Neural cell (in vitro differentiated cells): ENCODE results near the gene TBL1XR1. TPM values are rescaled to one million over a fixed set of nuclear protein-coding genes. Genes with fewer than 3 reads are reported as not detected.

Source experiments
- H2AFZ ChIP-seq: fragments of 200-600, 300-800 bp; sonication (generic), shearing (Covaris generic); 2 replicates; pipeline ENCODE4 v1.6.0; 2014; ENCODE audit warnings: low read depth, mild to moderate bottlenecking, antibody characterized with exemption, low read length, moderate library complexity
- H3F3A ChIP-seq: fragments of 200-600 bp; shearing (Covaris generic); 2 replicates; pipeline ENCODE4 v1.6.1; 2016; ENCODE audit warnings: mild to moderate bottlenecking, moderate library complexity, mixed read lengths, antibody characterized with exemption, low read length; ENCODE audit not compliant: insufficient read depth, poor library complexity, severe bottlenecking
- H3K27ac ChIP-seq: fragments of 200-600, 300-800 bp; sonication (generic), shearing (Covaris generic); 2 replicates; pipeline ENCODE4 v1.5.1; 2014; ENCODE audit warnings: mild to moderate bottlenecking, low read length, moderate library complexity
- H3K27me3 ChIP-seq: fragments of 300-800, 200-600 bp; sonication (generic), shearing (Covaris generic); 2 replicates; pipeline ENCODE4 v1.6.0; 2014; ENCODE audit warnings: mild to moderate bottlenecking, low read depth, low read length, moderate library complexity; ENCODE audit not compliant: insufficient read depth
- H3K36me3 ChIP-seq: fragments of 300-800, 200-600 bp; sonication (generic), shearing (Covaris generic); 2 replicates; pipeline ENCODE4 v1.5.1; 2014; ENCODE audit warnings: mild to moderate bottlenecking, antibody characterized with exemption, low read length, moderate library complexity; ENCODE audit not compliant: insufficient read depth
- H3K4me2 ChIP-seq: fragments of 300-800, 200-600 bp; sonication (generic), shearing (Covaris generic); 2 replicates; pipeline ENCODE4 v1.6.0; 2014; ENCODE audit warnings: mild to moderate bottlenecking, low read length
- H3K4me3 ChIP-seq: fragments of 300-800, 200-600 bp; sonication (generic), shearing (Covaris generic); 2 replicates; pipeline ENCODE4 v1.5.1; 2014; ENCODE audit warnings: mild to moderate bottlenecking, low read length, moderate library complexity
- H3K79me2 ChIP-seq: fragments of 200-600 bp; shearing (Covaris generic); replicated peaks from 2 replicates; pipeline ENCODE4 v1.6.0; 2014; ENCODE audit warnings: mild to moderate bottlenecking, low read length, moderate library complexity; ENCODE audit not compliant: insufficient read depth
- H3K9ac ChIP-seq: fragments of 300-800, 200-600 bp; sonication (generic), shearing (Covaris generic); 2 replicates; pipeline ENCODE4 v1.6.1; 2016; ENCODE audit warnings: mild to moderate bottlenecking, low read length, mixed read lengths
- H3K9me2 ChIP-seq: fragments of 200-600 bp; shearing (Covaris generic); 2 replicates; pipeline ENCODE4 v1.6.1; 2016; ENCODE audit warnings: mild to moderate bottlenecking, low read length, mixed read lengths; ENCODE audit not compliant: insufficient read depth
- H3K9me3 ChIP-seq: fragments of 200-600, 300-800 bp; sonication (generic), shearing (Covaris generic); 2 replicates; pipeline ENCODE4 v1.6.1; 2016; ENCODE audit warnings: mild to moderate bottlenecking, mixed run types, low read length, moderate library complexity, mixed read lengths
- H4K20me1 ChIP-seq: fragments of 200-600 bp; shearing (Covaris generic); 2 replicates; pipeline ENCODE4 v1.6.1; 2016; ENCODE audit warnings: mild to moderate bottlenecking, mixed run types; ENCODE audit not compliant: insufficient read depth
- EP300 ChIP-seq: fragments of 450-650 bp; conservative IDR thresholded peaks from 2 replicates; pipeline ENCODE4 v1.6.1; 2014; ENCODE audit warnings: antibody characterized with exemption, mild to moderate bottlenecking, moderate library complexity; ENCODE audit not compliant: poor library complexity, severe bottlenecking
- EZH2 ChIP-seq: fragments of 200-600, 300-800 bp; shearing (Covaris generic), sonication (generic); IDR thresholded peaks from 2 replicates; pipeline ENCODE4 v1.6.1; 2014; ENCODE audit warnings: antibody characterized with exemption, low read length, borderline replicate concordance, mild to moderate bottlenecking; ENCODE audit not compliant: insufficient read depth, poor library complexity, severe bottlenecking
- MXI1 ChIP-seq: fragments of 450-650 bp; conservative IDR thresholded peaks from 2 replicates; pipeline ENCODE4 v1.6.1; 2014; ENCODE audit warnings: antibody characterized with exemption, mild to moderate bottlenecking; ENCODE audit not compliant: poor library complexity, severe bottlenecking
- POLR2AphosphoS5 ChIP-seq: IDR thresholded peaks from 2 replicates; pipeline ENCODE4 v1.6.1; 2012
- RAD21 ChIP-seq: fragments of 450-650 bp; conservative IDR thresholded peaks from 2 replicates; pipeline ENCODE4 v1.6.1; 2014; ENCODE audit warnings: antibody characterized with exemption, mild to moderate bottlenecking, moderate library complexity
- REST ChIP-seq: IDR thresholded peaks from 2 replicates; pipeline ENCODE4 v1.6.1; 2012; ENCODE audit warnings: borderline replicate concordance
- SMC3 ChIP-seq: fragments of 450-650 bp; conservative IDR thresholded peaks from 2 replicates; pipeline ENCODE4 v1.6.1; 2014; ENCODE audit warnings: antibody characterized with exemption, mild to moderate bottlenecking, moderate library complexity; ENCODE audit not compliant: poor library complexity
- TAF1 ChIP-seq: IDR thresholded peaks from 2 replicates; pipeline ENCODE4 v1.6.1; 2012; ENCODE audit warnings: low read depth
- polyA plus RNA-seq: library from polyadenylated mRNA; depleted of rRNA; stranded (reverse); fragments of >200 nt; gene quantifications from 2 replicates; pipeline ENCODE4 v1.2.3, GENCODE V29; 2014
- TF ChIP-seq, protein P1 (sequence below): fragments of 450-650 bp; IDR thresholded peaks from 2 replicates; pipeline ENCODE4 v1.5.1; 2014; ENCODE audit warnings: antibody characterized with exemption, mild to moderate bottlenecking, moderate library complexity; ENCODE audit not compliant: poor library complexity, severe bottlenecking

TBL1XR1 gene
- polyA plus RNA-seq, 1 donor from 2014 or later, result 96.3 TPM

DNA sequence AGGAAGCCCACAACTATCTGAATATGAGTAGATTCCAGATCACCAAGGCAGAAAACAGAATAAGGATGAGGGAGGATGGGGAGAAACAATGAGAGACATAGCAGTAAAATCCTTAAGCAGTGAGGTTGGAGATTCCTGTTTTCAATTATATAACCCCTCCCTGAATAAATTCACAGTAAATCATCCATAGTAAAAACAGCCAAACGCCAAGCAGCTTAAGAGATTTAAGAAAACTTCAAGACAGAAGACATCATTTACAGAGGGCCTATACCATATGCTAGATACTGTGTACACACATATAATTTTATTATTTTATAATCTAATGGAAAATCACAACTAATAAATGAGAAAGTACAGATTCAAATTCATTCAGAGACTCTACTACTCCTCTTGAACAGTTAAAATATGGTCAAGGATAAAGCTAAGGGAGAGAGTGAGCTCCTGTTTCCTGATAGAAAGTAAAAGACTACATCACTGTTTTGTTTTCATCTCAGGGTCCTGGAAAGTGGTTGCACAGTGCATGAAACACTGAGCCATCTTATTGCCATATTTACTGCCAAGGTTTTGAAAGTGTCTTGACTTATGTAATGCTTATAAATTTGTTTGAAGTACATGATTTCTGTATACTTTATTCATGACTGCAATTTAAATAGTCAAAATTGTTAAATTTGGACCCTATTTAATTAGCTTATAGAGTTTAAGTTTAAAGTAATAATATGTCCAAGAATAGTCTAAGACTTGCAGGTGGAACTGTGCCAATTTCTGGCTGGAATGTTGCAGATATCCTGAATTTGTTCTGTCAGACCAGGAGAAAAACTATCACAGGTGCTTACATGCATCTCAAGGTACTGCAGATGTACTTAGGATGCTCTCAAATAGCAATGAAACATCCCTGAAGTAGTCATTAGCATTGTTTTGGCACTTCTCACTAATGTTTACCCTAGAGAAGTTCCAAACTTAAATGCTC is 141.4 kb downstream of the TBL1XR1 start:
- no peaks in the 10 kb centered on the region for H3K9me2 ChIP-seq
- H3F3A ChIP-seq, result no peaks in the 10 kb centered on the region
- H3K27me3 ChIP-seq, result no peaks in the 10 kb centered on the region
- H3K4me2 ChIP-seq, result no peak overlapping the region
- H4K20me1 ChIP-seq, result no peaks in the 10 kb centered on the region
- H3K79me2 ChIP-seq, result peaks cover 18% of the 10 kb centered on the region
- H3K4me3 ChIP-seq, result no peak overlapping the region
- no peak overlapping the region for H3K9ac ChIP-seq
- H3K36me3 ChIP-seq, result no peaks in the 10 kb centered on the region
- TF ChIP-seq, protein P1, sequence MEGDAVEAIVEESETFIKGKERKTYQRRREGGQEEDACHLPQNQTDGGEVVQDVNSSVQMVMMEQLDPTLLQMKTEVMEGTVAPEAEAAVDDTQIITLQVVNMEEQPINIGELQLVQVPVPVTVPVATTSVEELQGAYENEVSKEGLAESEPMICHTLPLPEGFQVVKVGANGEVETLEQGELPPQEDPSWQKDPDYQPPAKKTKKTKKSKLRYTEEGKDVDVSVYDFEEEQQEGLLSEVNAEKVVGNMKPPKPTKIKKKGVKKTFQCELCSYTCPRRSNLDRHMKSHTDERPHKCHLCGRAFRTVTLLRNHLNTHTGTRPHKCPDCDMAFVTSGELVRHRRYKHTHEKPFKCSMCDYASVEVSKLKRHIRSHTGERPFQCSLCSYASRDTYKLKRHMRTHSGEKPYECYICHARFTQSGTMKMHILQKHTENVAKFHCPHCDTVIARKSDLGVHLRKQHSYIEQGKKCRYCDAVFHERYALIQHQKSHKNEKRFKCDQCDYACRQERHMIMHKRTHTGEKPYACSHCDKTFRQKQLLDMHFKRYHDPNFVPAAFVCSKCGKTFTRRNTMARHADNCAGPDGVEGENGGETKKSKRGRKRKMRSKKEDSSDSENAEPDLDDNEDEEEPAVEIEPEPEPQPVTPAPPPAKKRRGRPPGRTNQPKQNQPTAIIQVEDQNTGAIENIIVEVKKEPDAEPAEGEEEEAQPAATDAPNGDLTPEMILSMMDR, result no peak
- no peak for TF ChIP-seq REST
- H3K9me3 ChIP-seq, result no peaks in the 10 kb centered on the region
- no peak overlapping the region for H2AFZ ChIP-seq
- no peak overlapping the region for H3K27ac ChIP-seq

- Histone ChIP-seq H3K9me3 (no peaks in the 10 kb centered on the region), H3K4me2 (no peak overlapping the region), H3F3A (no peaks in the 10 kb centered on the region), H3K79me2 (peaks cover 13% of the 10 kb centered on the region), H3K4me3 (no peak overlapping the region), H3K27me3 (no peaks in the 10 kb centered on the region), H3K9ac (no peak overlapping the region), H3K9me2 (no peaks in the 10 kb centered on the region), H3K36me3 (no peaks in the 10 kb centered on the region), H4K20me1 (no peaks in the 10 kb centered on the region), H2AFZ (no peak overlapping the region), H3K27ac (no peak overlapping the region)
- TF ChIP-seq TAF1 (no peak), EP300 (no peak), EZH2 (no peak), REST (no peak), SMC3 (no peak), MXI1 (no peak), POLR2AphosphoS5 (no peak), RAD21 (no peak)
- TF ChIP-seq, protein P1, result no peak
Observed at GRCh38 chr3:177053107-177053506, 144.2 kb downstream of the TBL1XR1 start.
